ENCODE data around the gene NCOA1. TPM values are rescaled to one million over a fixed set of nuclear protein-coding genes. Genes with fewer than 3 reads are reported as not detected.

Gene NCOA1
- polyA plus RNA-seq, 1 of the 3 experiments (the other 2 are of a cell fraction) = 10.7 TPM

DNA sequence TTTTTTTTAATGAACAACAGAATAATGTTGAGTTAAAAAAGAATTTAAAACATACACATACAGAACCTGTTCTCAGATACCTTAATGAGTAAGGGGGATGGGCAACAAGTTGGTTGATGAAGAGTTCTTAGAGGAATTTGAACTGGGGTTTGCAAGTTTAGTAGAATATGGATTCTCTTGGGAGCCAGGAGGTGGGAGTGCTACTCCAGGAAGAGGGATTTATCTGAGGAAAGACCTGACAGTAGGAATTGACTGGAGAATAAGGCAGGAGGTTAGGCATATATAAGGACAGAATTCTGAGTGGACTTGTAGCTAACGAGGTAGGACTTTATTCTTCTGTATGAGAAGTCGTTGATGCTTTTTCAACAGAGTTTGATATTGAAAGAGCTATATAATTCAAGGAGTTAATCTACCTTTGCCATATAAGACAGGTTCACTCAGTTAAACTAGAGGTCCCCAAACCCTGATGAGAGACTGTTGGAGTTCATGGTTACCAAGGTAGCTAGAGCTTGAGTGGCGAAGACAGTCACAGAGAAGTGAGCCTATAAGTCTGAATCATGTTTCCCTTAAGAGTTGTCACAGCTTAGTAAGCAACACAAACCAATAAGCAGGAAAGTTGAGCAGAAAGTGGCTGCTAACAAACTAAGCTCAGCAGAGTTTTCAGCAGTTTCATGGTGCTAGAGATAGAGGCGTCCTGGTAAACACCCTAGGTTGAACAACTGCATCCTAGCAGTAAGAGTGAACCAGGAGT is 88.2 kb downstream of the NCOA1 start:
- 90% methylated on average over 4 of the region's 4 CpGs for WGBS (ENCODE audit: low lambda C conversion rate)

More for the DNA sequence above, 88.2 kb downstream of the NCOA1 start:
- no peaks in the 10 kb centered on the region for H3K79me2 ChIP-seq (ENCODE audit: insufficient read depth)
- no peak overlapping the region for H2AFZ ChIP-seq (ENCODE audit: low read depth)
- peaks cover 0 to 7% of the 10 kb centered on the region in 2 experiments for H3K36me3 ChIP-seq (replicated peaks in 1 of 2; ENCODE audit: control insufficient read depth in 1 of 2, insufficient read depth in 2 of 2, low read length in 1 of 2)
- H3K9me3 ChIP-seq = no peaks in the 10 kb centered on the region
- no peak for DNase-seq
- H3K4me1 ChIP-seq (ENCODE audit: control insufficient read depth in 1 of 2, insufficient read depth in 2 of 2, low read depth in 1 of 2, low read length in 1 of 2) = peaks cover 0 to 4% of the 10 kb centered on the region in 2 experiments; a peak in 2 of 4 replicates
- H3K27ac ChIP-seq (ENCODE audit: low read depth in 2 of 2, low read length in 1 of 2) = no peak overlapping the region
- no peaks in the 10 kb centered on the region for H4K20me1 ChIP-seq (ENCODE audit: insufficient read depth)
- POLR2A ChIA-PET = interaction anchor here (1.3 kb wide), 1 partner anchor 11 kb away, joined by 4 read pairs; no protein-coding TSS in a partner anchor
- no peak for TF ChIP-seq JUND (IDR thresholded peaks at IDR 0.05)
- TF ChIP-seq NRF1 (IDR thresholded peaks at IDR 0.05; ENCODE audit: low read depth, low read length) = no peak
- no peak for TF ChIP-seq EZH2phosphoT487 (IDR thresholded peaks at IDR 0.05; ENCODE audit: borderline replicate concordance, low read depth)
- TF ChIP-seq, protein P1, sequence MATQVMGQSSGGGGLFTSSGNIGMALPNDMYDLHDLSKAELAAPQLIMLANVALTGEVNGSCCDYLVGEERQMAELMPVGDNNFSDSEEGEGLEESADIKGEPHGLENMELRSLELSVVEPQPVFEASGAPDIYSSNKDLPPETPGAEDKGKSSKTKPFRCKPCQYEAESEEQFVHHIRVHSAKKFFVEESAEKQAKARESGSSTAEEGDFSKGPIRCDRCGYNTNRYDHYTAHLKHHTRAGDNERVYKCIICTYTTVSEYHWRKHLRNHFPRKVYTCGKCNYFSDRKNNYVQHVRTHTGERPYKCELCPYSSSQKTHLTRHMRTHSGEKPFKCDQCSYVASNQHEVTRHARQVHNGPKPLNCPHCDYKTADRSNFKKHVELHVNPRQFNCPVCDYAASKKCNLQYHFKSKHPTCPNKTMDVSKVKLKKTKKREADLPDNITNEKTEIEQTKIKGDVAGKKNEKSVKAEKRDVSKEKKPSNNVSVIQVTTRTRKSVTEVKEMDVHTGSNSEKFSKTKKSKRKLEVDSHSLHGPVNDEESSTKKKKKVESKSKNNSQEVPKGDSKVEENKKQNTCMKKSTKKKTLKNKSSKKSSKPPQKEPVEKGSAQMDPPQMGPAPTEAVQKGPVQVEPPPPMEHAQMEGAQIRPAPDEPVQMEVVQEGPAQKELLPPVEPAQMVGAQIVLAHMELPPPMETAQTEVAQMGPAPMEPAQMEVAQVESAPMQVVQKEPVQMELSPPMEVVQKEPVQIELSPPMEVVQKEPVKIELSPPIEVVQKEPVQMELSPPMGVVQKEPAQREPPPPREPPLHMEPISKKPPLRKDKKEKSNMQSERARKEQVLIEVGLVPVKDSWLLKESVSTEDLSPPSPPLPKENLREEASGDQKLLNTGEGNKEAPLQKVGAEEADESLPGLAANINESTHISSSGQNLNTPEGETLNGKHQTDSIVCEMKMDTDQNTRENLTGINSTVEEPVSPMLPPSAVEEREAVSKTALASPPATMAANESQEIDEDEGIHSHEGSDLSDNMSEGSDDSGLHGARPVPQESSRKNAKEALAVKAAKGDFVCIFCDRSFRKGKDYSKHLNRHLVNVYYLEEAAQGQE (IDR thresholded peaks at IDR 0.05; ENCODE audit: low read depth, low read length) = no peak
- TF ChIP-seq FOSL2 (IDR thresholded peaks at IDR 0.05; ENCODE audit: borderline replicate concordance, low read depth) = no peak
- TF ChIP-seq, protein P2, sequence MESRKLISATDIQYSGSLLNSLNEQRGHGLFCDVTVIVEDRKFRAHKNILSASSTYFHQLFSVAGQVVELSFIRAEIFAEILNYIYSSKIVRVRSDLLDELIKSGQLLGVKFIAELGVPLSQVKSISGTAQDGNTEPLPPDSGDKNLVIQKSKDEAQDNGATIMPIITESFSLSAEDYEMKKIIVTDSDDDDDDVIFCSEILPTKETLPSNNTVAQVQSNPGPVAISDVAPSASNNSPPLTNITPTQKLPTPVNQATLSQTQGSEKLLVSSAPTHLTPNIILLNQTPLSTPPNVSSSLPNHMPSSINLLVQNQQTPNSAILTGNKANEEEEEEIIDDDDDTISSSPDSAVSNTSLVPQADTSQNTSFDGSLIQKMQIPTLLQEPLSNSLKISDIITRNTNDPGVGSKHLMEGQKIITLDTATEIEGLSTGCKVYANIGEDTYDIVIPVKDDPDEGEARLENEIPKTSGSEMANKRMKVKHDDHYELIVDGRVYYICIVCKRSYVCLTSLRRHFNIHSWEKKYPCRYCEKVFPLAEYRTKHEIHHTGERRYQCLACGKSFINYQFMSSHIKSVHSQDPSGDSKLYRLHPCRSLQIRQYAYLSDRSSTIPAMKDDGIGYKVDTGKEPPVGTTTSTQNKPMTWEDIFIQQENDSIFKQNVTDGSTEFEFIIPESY (IDR thresholded peaks at IDR 0.05; ENCODE audit: borderline replicate concordance, low read depth) = no peak
- TF ChIP-seq TCF12 (IDR thresholded peaks at IDR 0.05) = no peak
- no peak for TF ChIP-seq RXRA (IDR thresholded peaks at IDR 0.05; ENCODE audit: borderline replicate concordance, low read depth)
- no peak for TF ChIP-seq NFIC (IDR thresholded peaks at IDR 0.05; ENCODE audit: borderline replicate concordance)
- TF ChIP-seq CHD2 (IDR thresholded peaks at IDR 0.05; ENCODE audit: low read length, partially characterized antibody) = no peak
- H3K9me2 ChIP-seq = no peaks in the 10 kb centered on the region
- no peak overlapping the region for H3K4me3 ChIP-seq (ENCODE audit: low read depth in 2 of 2, low read length in 1 of 2)
- H3F3A ChIP-seq (replicated peaks; ENCODE audit: insufficient read depth) = no peaks in the 10 kb centered on the region
- no peaks in the 10 kb centered on the region for H3K27me3 ChIP-seq (ENCODE audit: insufficient read depth)
- H3K9ac ChIP-seq = no peak overlapping the region
- no peak overlapping the region for H3K4me2 ChIP-seq
- CTCF ChIA-PET = interaction anchor here (0.6 to 2.0 kb wide), 8 partner anchors 8 to 1175 kb away, joined by 3 to 6 read pairs (median 3); no protein-coding TSS in a partner anchor
